HG02870 (cell line): ENCODE measurements around the gene SF3B3.
A peak's percentile ranks its signal among the peaks of the same experiment; 100 is the strongest.
"Not testable (repeated sequence)": the region's sequence is repeated elsewhere in the genome, so short reads cannot be mapped to it uniquely, and the experiment has no call there.

Source experiments
- ATAC-seq: cut with Tn5 transposase; IDR thresholded peaks from one replicate; pipeline ENCODE4 v1.9.1; 2021; ENCODE audit warnings: mild to moderate bottlenecking, moderate library complexity; ENCODE audit not compliant: unreplicated experiment

The SF3B3 gene

GRCh38 chr16:70510216-70510615 lies 13.4 kb upstream of the SF3B3 start:
- ATAC-seq, result no peak

DNA sequence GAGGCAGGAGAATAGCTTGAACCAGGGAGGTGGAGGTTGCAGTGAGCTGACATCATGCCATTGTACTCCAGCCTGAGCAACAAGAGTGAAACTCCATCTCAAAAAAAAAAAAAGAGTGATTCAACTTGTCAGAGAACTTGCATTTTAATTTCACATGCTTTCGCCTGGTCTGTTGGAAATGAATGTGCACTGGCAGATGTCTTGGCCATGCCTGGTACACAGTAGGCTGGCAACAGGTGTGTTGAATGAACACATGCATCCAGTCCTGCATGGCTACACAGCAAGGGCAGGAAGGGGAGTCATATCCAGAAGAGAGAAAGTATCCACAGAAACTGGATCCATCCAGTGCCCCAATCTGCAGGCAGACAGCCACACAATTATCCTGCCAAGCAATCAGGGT lies 11.8 kb upstream of the SF3B3 start:
- no peak for ATAC-seq

DNA sequence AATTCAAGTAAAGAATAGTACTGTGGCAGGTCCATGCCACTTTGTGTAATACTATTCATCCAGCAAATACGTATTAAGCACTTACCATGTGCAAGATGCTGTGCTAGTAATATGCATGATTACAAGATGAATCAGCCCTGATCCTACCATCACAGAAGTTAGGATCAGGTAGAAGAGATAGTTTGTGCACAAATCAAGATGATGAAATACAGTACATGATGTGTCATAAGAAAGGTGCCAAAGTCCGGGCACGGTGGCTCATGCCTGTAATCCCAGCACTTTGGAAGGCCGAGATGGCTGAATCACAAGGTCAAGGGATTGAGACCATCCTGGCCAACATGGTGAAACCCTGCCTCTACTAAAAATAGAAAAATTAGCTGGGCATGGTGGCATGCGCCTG lies 11.2 kb upstream of the SF3B3 start:
- ATAC-seq, result no peak

DNA sequence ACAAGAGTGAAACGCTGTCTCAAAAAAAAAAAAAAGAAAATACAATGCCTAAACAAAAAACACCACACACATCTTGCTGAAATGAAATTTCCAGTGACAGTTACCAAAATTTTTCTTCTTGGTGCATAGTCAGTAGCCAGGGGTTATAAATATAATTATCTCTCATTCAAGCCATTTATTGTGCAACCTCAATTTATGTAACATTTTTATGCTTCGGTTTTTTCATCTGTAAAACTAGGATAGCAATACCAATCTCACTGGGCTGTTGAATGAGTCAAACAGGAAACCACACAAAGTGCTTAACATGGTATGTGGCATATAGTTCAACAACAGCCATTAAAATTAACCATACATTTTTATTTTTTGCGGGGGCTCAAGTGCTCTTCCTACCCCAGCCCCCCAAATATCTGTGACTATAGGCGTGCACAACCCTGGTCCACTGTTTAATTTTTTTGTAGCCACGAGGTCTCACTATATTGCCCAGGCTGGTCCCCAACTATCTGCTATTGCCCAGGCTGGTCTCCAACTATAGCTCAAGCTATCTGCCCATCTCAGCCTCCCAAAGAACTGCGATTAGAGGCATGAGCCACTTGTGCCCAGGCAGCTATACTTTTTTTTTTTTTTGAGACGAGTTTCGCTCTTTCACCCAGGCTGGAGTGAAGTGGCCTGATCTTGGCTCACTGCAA lies 2.9 kb upstream of the SF3B3 start:
- ATAC-seq, result peak; percentile 36

- no peak for ATAC-seq
These were observed 1.2 kb upstream of the SF3B3 start for GRCh38 chr16:70522216-70523075.

GRCh38 chr16:70523076-70523742 lies 407 bp upstream of the SF3B3 start, which contains the start of gene COG4:
Gene COG4, minus strand, starts transcription at chr16:70523554. Its CDS starts 11 bp downstream, at chr16:70523543.
- peak; percentile 45 for ATAC-seq

DNA sequence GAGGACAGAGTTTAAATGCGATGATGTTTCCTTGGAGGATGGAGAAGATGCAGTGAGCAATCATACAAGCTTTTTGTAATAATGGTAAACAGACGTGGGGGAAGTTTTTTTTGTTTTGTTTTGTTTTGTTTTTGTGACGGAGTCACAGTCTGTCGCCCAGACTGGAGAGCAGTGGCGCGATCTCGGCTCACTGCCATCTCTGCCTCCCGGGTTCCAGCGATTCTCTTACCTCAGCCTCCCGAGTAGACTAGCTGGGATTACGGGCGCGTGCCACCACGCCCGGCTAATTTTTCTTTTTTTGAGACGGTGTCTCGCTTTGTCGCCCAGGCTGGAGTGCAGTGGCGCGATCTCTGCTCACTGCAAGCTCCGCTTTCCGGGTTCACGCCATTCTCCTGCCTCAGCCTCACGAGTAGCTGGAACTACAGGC lies 796 bp downstream of the SF3B3 start:
- ATAC-seq, result not testable (repeated sequence)

DNA sequence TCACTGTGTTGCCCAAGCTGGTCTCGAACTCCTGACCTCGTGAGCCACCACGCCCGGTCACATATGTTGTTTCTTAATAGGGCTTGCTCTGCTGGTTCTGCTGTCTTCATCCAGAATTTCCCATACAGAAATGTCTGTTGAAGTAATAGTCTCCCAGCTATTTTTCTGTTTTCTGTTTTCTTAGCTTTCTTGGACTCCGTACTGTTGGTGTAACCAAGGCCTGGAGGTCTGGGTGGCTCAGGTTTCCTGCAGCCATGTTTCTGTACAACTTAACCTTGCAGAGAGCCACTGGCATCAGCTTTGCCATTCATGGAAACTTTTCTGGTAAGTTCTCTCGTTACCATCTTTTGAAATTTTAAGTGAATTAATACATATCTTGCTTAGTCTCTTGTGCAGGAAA lies 2.8 kb downstream of the SF3B3 start:
- ATAC-seq, result no peak

DNA sequence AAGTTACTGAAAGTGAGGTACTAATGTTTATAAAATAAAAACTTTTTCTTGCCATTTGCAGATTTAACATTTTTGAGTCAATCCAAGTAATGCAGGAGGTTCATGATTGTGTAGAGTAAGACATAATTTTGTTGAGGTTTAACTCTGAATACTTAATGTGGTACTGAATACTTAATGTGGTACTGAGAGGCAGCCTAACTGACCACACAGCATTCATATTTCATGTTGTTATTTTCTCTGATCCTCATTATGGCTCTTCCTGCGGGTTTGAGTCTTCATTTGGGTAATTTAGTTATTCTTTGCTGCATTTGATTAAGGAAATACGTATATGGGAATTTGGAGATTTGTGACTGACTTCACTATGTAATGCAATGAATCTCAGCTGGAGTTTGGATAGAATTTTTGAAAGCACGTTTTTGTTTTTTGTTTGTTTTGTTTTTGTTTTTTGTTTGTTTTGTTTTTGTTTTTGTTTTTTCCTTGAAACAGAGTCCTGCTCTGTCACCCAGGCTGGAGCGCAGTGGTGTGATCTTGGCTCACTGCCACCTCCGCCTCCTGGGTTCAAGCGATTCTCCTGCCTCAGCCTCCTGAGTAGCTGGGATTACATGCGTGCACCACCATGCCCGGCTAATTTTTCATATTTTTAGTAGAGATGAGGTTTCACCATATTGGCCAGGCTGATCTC lies 3.8 kb downstream of the SF3B3 start:
- ATAC-seq, result no peak

- no peak for ATAC-seq
These were observed 5.6 kb downstream of the SF3B3 start for GRCh38 chr16:70529051-70529777.

DNA sequence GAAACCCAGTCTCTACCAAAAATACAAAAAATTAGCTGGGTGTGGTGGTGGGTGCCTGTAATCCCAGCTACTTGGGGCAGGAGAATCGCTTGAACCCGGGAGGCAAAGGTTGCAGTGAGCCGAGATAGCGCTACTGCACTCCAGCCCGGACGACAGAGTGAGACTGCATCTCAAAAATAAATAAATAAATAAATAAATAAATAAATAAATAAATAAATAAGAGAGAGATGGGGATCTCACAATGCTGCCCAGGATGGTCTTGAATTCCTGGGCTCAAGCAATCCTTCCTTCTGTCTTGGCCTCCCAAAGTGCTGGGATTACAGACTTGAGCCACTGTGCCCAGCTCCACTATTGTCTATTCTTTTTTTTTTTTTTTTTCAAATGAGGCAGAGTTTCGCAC lies 6.3 kb downstream of the SF3B3 start:
- not testable (repeated sequence) for ATAC-seq

DNA sequence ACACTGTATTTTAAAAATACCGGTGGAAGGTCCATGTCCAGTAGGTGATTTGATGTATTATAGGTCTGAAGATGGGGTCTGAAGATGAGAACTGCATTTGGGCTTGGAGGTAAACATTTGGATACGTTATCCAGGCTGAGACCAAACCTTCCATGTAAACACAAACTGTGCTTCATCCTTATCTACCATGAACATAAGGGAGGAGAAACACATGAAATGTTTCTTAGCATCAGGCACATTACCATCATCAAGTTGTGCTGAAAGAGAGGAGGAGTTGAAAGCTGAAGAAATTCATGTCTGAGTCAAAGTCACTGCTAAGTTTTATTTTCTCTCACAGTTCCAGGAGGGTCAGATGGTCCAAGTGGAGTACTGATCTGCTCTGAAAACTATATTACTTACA lies 11.4 kb downstream of the SF3B3 start:
- ATAC-seq, result no peak

- no peak for ATAC-seq
These were observed 17.4 kb downstream of the SF3B3 start for GRCh38 chr16:70540994-70541393.

- ATAC-seq, result no peak
These were observed 20.9 kb downstream of the SF3B3 start for GRCh38 chr16:70544548-70544947.

GRCh38 chr16:70548936-70549335 lies 25.3 kb downstream of the SF3B3 start:
- no peak for ATAC-seq

DNA sequence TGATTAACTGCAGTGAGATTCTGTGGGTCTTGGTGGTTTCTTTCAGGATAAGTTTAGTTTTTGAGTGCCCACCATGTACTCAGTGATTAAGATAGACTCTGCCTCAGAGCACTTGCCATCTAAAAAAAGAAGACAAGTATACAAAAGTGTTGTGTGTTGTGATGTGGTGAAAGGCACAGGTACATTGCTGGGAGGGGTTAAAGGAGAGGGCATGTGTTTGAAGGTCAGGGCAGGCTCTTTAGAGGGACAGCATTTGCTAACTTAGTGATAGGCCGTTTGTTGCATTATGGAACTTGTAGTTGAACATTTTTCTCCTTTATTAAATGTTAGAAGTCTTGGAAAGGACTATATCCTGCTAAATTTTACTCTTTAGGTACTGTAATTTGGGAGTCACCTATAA lies 26.5 kb downstream of the SF3B3 start:
- ATAC-seq, result no peak

DNA sequence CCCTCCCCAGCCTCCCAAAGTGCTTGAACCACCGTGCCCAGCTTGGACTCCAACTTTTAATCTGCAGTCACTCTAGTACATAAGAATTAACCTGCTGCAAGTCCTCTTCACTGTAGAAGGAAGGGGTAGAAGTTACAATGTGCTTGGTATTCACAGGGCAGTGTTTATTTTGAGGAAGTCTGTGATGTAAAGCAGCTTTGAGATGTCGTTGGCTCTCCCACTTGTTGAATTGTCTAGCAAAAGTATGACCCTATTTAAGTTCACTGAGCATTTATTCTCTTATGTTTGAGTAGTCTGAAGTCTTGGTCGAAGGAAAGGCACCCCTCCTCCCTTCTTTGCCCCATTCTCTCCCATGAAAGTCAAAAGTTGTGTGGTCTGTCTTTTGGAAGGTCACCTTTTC lies 28.2 kb downstream of the SF3B3 start:
- no peak for ATAC-seq

- ATAC-seq, result no peak
These were observed 29.1 kb downstream of the SF3B3 start for GRCh38 chr16:70552675-70553074.

DNA sequence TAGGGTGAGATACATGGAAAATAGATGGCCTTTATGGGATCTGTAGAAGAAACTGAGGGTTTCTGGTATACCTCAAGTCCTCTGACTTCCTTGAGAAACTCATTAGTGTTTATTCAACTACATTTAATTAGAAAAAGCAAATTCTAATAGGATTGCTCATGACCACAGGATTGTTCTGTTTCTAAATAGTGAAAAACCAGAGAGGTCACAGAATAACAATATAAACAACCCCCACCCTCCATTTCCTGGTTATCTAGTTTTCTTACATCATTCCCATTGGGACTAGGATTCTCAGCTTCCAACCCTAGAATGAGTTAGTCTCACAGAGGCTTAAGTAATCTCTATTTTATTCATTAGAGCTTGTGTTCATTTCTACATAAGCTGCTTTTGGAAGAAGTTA lies 30.0 kb downstream of the SF3B3 start:
- no peak for ATAC-seq

DNA sequence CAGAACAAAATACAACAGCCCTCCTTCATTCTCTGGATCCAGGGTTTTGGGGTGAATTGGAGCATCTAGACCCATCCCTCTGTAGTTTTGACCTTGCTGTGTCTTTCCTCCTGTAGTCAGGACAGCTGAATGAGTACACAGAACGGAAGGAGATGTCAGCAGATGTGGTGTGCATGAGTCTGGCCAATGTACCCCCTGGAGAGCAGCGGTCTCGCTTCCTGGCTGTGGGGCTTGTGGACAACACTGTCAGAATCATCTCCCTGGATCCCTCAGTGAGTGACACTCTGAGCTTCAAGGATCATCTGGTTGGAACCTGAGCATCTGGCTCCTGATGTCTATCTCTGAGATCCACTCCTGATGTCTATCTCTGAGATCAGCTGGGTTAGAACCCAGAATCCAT lies 32.4 kb downstream of the SF3B3 start:
- ATAC-seq, result no peak
